A549 (cell line): ENCODE measurements around the gene CEACAM4. TPM values are rescaled to one million over a fixed set of nuclear protein-coding genes. Genes with fewer than 3 reads are reported as not detected.

Experiments
- ATAC-seq, 2 experiments: fragments of 200-7000 bp in 1 of 2; fragments of >200 bp in 1 of 2; cut with Nextera tagmentation in 1 of 2; cut with Tn5 transposase in 1 of 2; 3 replicates each; pipeline versions ENCODE4 v1.8.0 to v1.9.1; 2018 to 2020; ENCODE audit warnings: mild to moderate bottlenecking in 1 of 2, moderate library complexity in 1 of 2
- CTCF ChIA-PET: fragments of 300-600 bp; sonication (Branson Sonifier 250); formaldehyde crosslinking; extraction: SDS; loops from one replicate; lab custom pipeline; 2021; ENCODE audit warnings: antibody characterized with exemption, inconsistent platforms; lab: Yijun Ruan, JAX
- POLR2A ChIA-PET: fragments of 350-600 bp; formaldehyde crosslinking; extraction: SDS; loops from one replicate; lab custom pipeline; 2021; ENCODE audit warnings: antibody characterized with exemption, inconsistent platforms; lab: Yijun Ruan, JAX
- DNase-seq, 2 experiments: peaks; one replicate each; pipeline versions ENCODE4 v3.0.0 to v3.0.0-alpha.2; 2011 to 2016; ENCODE audit warnings: low read depth in 1 of 2, low spot score in 1 of 2
- FAIRE-seq: peaks from 2 replicates; lab custom pipeline; 2011; peaks lifted over from hg19 to GRCh38; lab: Jason Lieb, UNC
- H3K27ac ChIP-seq, 2 experiments: fragments of >200 bp; sonication (Bioruptor Twin); formaldehyde crosslinking; 3 replicates each; pipeline ENCODE4 v1.5.1; 2016 to 2017
- H3K4me1 ChIP-seq: fragments of >200 bp; sonication (Bioruptor Twin); formaldehyde crosslinking; 3 replicates; pipeline ENCODE4 v1.6.1; 2016
- H3K4me2 ChIP-seq: fragments of >200 bp; sonication (Bioruptor Twin); formaldehyde crosslinking; 3 replicates; pipeline ENCODE4 v1.6.1; 2016
- H3K4me3 ChIP-seq: fragments of >200 bp; sonication (Bioruptor Twin); formaldehyde crosslinking; 3 replicates; pipeline ENCODE4 v1.5.1; 2016
- H3K9me3 ChIP-seq: fragments of >200 bp; sonication (Bioruptor Twin); formaldehyde crosslinking; 3 replicates; pipeline ENCODE4 v1.6.1; 2016
- BHLHE40 ChIP-seq: IDR thresholded peaks from 2 replicates; pipeline ENCODE4 v1.6.1; 2012; ENCODE audit warnings: low read depth, low read length, inconsistent platforms
- CBX2 ChIP-seq: fragments of 200-600 bp; sonication (generic); IDR thresholded peaks from 2 replicates; pipeline ENCODE4 v1.6.1; 2016; ENCODE audit warnings: low read depth, mild to moderate bottlenecking, borderline replicate concordance
- CBX8 ChIP-seq: fragments of 200-600 bp; sonication (generic); IDR thresholded peaks from 2 replicates; pipeline ENCODE4 v1.6.1; 2016
- CEBPB ChIP-seq, 2 experiments: fragments of >200 bp in 1 of 2; sonication (Bioruptor Twin) in 1 of 2; formaldehyde crosslinking in 1 of 2; IDR thresholded peaks; 2 replicates each; pipeline ENCODE4 v1.6.1; 2012 to 2016
- CHD2 ChIP-seq: fragments of 150-350 bp; IDR thresholded peaks from 2 replicates; pipeline ENCODE4 v1.6.1; 2014; ENCODE audit warnings: low read length; ENCODE audit not compliant: partially characterized antibody
- CHD4 ChIP-seq: fragments of 200-600 bp; sonication (generic); IDR thresholded peaks from 2 replicates; pipeline ENCODE4 v1.6.1; 2016; ENCODE audit warnings: antibody characterized with exemption, mild to moderate bottlenecking, borderline replicate concordance
- EHMT2 ChIP-seq: fragments of 200-600 bp; sonication (generic); IDR thresholded peaks from 2 replicates; pipeline ENCODE4 v1.6.1; 2016; ENCODE audit warnings: antibody characterized with exemption, low read depth, mild to moderate bottlenecking, moderate library complexity
- EP300 ChIP-seq, 2 experiments: fragments of >200 bp; sonication (Bioruptor Twin); formaldehyde crosslinking; IDR thresholded peaks; 2 replicates in 1 of 2; 3 replicates in 1 of 2; pipeline ENCODE4 v1.6.1; 2016 to 2017
- FOSL2 ChIP-seq, 2 experiments: fragments of 450-650 bp in 1 of 2; fragments of >200 bp in 1 of 2; sonication (Bioruptor Twin) in 1 of 2; formaldehyde crosslinking; IDR thresholded peaks; 2 replicates each; pipeline versions ENCODE4 v1.5.0 to v1.6.1; 2016 to 2020; ENCODE audit warnings: mild to moderate bottlenecking in 1 of 2, moderate library complexity in 1 of 2
- FOXS1 ChIP-seq: fragments of 250-450 bp; sonication (Bioruptor Pico); IDR thresholded peaks from 2 replicates; pipeline ENCODE4 v1.5.0; 2020; ENCODE audit warnings: mild to moderate bottlenecking, moderate library complexity
- GATA3 ChIP-seq: IDR thresholded peaks from 2 replicates; pipeline ENCODE4 v1.6.1; 2012; ENCODE audit warnings: borderline replicate concordance
- HDAC2 ChIP-seq: fragments of 200-600 bp; sonication (generic); IDR thresholded peaks from 2 replicates; pipeline ENCODE4 v1.6.1; 2016
- HOXB5 ChIP-seq: fragments of 250-450 bp; sonication (Bioruptor Pico); IDR thresholded peaks from 2 replicates; pipeline ENCODE4 v1.5.0; 2020; ENCODE audit warnings: mild to moderate bottlenecking, moderate library complexity
- KDM1A ChIP-seq: fragments of 200-600 bp; sonication (generic); IDR thresholded peaks from 2 replicates; pipeline ENCODE4 v1.6.1; 2016; ENCODE audit warnings: low read depth, mild to moderate bottlenecking
- KDM5A ChIP-seq: fragments of 200-600 bp; sonication (generic); IDR thresholded peaks from 2 replicates; pipeline ENCODE4 v1.6.1; 2016; ENCODE audit warnings: antibody characterized with exemption, mild to moderate bottlenecking
- MAZ ChIP-seq: fragments of 150-350 bp; IDR thresholded peaks from 2 replicates; pipeline ENCODE4 v1.6.1; 2014; ENCODE audit warnings: antibody characterized with exemption, low read depth, low read length, borderline replicate concordance
- NR3C1 ChIP-seq: fragments of >200 bp; sonication (Bioruptor Twin); formaldehyde crosslinking; IDR thresholded peaks from 3 replicates; pipeline ENCODE4 v1.6.1; 2017
- RAD21 ChIP-seq, 2 experiments: fragments of >200 bp in 1 of 2; sonication (Bioruptor Twin) in 1 of 2; formaldehyde crosslinking in 1 of 2; IDR thresholded peaks in 1 of 2; conservative IDR thresholded peaks in 1 of 2; 2 replicates in 1 of 2; 3 replicates in 1 of 2; pipeline ENCODE4 v1.6.1; 2012 to 2018; ENCODE audit warnings: inconsistent platforms in 1 of 2
- RFX5 ChIP-seq: fragments of 450-650 bp; IDR thresholded peaks from 2 replicates; pipeline ENCODE4 v1.7.1; 2014; ENCODE audit warnings: antibody characterized with exemption, mild to moderate bottlenecking, moderate library complexity
- RNF2 ChIP-seq: fragments of 200-600 bp; sonication (generic); IDR thresholded peaks from 2 replicates; pipeline ENCODE4 v1.6.1; 2016; ENCODE audit warnings: low read depth, mild to moderate bottlenecking, antibody characterized with exemption, moderate library complexity, borderline replicate concordance
- SMC3 ChIP-seq: fragments of >200 bp; sonication (Bioruptor Twin); formaldehyde crosslinking; IDR thresholded peaks from 3 replicates; pipeline ENCODE4 v1.6.1; 2018; ENCODE audit warnings: inconsistent platforms
- TP53 ChIP-seq: fragments of 250-450 bp; sonication (Bioruptor Pico); IDR thresholded peaks from 2 replicates; pipeline ENCODE4 v1.5.0; 2021; ENCODE audit warnings: mild to moderate bottlenecking, moderate library complexity
- ZFP36 ChIP-seq: fragments of 450-650 bp; IDR thresholded peaks from 2 replicates; pipeline ENCODE4 v1.6.1; 2014; ENCODE audit warnings: borderline replicate concordance; ENCODE audit not compliant: partially characterized antibody
- WGBS: methylation state at CpG from one replicate; pipeline ENCODE4 v1.1.6; 2017; ENCODE audit errors: missing lambda C conversion rate; 5-methylcytosine and 5-hydroxymethylcytosine counted together
- polyA plus RNA-seq, 4 experiments: library from polyadenylated mRNA; depleted of rRNA in 3 of 4; stranded (reverse); fragments of >200 nt; fragmentation: RNase III in 1 of 4; extraction: RNeasy Plus Mini Kit Qiagen cat#74134 plus additional on column Dnase treatment in 1 of 4; gene quantifications; 2 replicates in 3 of 4; 3 replicates in 1 of 4; pipeline ENCODE4 v1.2.3, GENCODE V29; 2011 to 2017
- TF ChIP-seq, protein P1 (sequence below): fragments of >200 bp; sonication (Bioruptor Twin); formaldehyde crosslinking; IDR thresholded peaks from 3 replicates; pipeline ENCODE4 v1.6.1; 2016
- TF ChIP-seq, protein P2 (sequence below): IDR thresholded peaks from 2 replicates; pipeline ENCODE4 v1.6.1; 2012; ENCODE audit warnings: low read depth, borderline replicate concordance
- TF ChIP-seq, protein P3 (sequence below): IDR thresholded peaks from 2 replicates; pipeline ENCODE4 v1.6.1; 2012
- TF ChIP-seq, protein P4 (sequence below): fragments of >200 bp; sonication (Bioruptor Twin); formaldehyde crosslinking; IDR thresholded peaks from 2 replicates; pipeline ENCODE4 v1.6.1; 2016
- TF ChIP-seq, protein P5 (sequence below): fragments of >200 bp; sonication (Bioruptor Twin); formaldehyde crosslinking; IDR thresholded peaks from 3 replicates; pipeline ENCODE4 v1.5.1; 2016

CEACAM4 gene
- polyA plus RNA-seq, 2 of the 4 experiments (the other 2 are of a cell fraction) = not detected

DNA sequence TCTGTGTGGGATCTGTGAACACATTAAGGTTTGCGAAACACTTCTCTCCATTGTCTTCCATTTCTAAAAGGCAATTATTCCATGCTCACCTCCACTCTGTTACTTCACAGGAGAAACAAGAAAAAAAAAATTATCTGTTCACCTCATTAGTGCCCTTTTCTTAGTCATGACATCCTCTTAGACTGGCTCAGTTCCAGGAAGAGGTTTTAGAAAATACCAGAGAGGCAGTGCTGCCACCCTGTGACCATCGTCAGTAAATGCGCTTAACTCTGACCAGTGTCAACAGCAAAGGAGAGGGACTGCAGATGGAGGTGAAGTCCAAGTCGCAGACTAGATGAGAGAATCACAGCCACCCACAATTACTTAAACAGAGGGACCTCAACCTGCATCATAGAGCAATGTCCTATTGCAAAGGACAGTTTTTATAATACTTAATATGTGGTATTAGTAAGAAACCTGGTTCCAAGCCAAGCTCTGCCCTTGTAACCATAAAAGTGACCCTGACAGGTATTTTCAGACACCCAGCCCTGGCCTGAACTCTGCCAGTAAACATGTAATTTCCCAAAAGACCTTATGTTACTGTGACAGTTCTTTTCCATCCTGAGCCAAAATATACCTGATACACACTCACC lies 31.5 kb downstream of the CEACAM4 start:
- DNase-seq = peak; percentile 88 to 92
- H3K9me3 ChIP-seq = 0 out of 3 replicates have a peak, but pooled peaks cover 3% of the 10 kb centered on the region
- WGBS = 24% methylated on average over 4 of the region's 4 CpGs
- TF ChIP-seq, protein P1, sequence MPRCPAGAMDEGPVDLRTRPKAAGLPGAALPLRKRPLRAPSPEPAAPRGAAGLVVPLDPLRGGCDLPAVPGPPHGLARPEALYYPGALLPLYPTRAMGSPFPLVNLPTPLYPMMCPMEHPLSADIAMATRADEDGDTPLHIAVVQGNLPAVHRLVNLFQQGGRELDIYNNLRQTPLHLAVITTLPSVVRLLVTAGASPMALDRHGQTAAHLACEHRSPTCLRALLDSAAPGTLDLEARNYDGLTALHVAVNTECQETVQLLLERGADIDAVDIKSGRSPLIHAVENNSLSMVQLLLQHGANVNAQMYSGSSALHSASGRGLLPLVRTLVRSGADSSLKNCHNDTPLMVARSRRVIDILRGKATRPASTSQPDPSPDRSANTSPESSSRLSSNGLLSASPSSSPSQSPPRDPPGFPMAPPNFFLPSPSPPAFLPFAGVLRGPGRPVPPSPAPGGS = peak; percentile 18; the same call in 1 of the 3 replicates
- no peak for TF ChIP-seq HDAC2
- TF ChIP-seq FOSL2 (IDR thresholded peaks at IDR 0.05) = no peak
- TF ChIP-seq FOSL2 (CRISPR knock-in tag; IDR thresholded peaks at IDR 0.05) = no peak
- TF ChIP-seq SMC3 = peak; percentile 40; the same call in 2 of the 3 replicates
- TF ChIP-seq, protein P2, sequence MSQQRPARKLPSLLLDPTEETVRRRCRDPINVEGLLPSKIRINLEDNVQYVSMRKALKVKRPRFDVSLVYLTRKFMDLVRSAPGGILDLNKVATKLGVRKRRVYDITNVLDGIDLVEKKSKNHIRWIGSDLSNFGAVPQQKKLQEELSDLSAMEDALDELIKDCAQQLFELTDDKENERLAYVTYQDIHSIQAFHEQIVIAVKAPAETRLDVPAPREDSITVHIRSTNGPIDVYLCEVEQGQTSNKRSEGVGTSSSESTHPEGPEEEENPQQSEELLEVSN = no peak
- TF ChIP-seq CEBPB (IDR thresholded peaks at IDR 0.05) = peak; percentile 22 to 43; a peak in 2 of 4 replicates
- no peak for TF ChIP-seq MAZ
- no peak for TF ChIP-seq CHD4
- TF ChIP-seq, protein P3, sequence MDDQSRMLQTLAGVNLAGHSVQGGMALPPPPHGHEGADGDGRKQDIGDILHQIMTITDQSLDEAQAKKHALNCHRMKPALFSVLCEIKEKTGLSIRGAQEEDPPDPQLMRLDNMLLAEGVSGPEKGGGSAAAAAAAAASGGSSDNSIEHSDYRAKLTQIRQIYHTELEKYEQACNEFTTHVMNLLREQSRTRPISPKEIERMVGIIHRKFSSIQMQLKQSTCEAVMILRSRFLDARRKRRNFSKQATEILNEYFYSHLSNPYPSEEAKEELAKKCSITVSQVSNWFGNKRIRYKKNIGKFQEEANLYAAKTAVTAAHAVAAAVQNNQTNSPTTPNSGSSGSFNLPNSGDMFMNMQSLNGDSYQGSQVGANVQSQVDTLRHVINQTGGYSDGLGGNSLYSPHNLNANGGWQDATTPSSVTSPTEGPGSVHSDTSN = no peak
- no peak for TF ChIP-seq RFX5
- TF ChIP-seq BHLHE40 = no peak
- no peak for TF ChIP-seq GATA3
- no peak for TF ChIP-seq KDM1A
- TF ChIP-seq KDM5A = no peak
- no peak for TF ChIP-seq NR3C1
- no peak for TF ChIP-seq ZFP36
- TF ChIP-seq HOXB5 (CRISPR knock-in tag) = no peak
- TF ChIP-seq RNF2 = no peak
- TF ChIP-seq EHMT2 = no peak
- TF ChIP-seq RAD21 (conservative IDR thresholded peaks at IDR 0.05 in 1 of 2, IDR thresholded peaks at IDR 0.05 in 1 of 2) = peak; percentile 57 to 77
- no peak for TF ChIP-seq TP53
- no peak for TF ChIP-seq FOXS1 (CRISPR knock-in tag)
- TF ChIP-seq, protein P4, sequence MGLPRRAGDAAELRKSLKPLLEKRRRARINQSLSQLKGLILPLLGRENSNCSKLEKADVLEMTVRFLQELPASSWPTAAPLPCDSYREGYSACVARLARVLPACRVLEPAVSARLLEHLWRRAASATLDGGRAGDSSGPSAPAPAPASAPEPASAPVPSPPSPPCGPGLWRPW = no peak
- no peak for TF ChIP-seq CBX2
- no peak for TF ChIP-seq CHD2
- TF ChIP-seq CBX8 = no peak
- TF ChIP-seq, protein P5, sequence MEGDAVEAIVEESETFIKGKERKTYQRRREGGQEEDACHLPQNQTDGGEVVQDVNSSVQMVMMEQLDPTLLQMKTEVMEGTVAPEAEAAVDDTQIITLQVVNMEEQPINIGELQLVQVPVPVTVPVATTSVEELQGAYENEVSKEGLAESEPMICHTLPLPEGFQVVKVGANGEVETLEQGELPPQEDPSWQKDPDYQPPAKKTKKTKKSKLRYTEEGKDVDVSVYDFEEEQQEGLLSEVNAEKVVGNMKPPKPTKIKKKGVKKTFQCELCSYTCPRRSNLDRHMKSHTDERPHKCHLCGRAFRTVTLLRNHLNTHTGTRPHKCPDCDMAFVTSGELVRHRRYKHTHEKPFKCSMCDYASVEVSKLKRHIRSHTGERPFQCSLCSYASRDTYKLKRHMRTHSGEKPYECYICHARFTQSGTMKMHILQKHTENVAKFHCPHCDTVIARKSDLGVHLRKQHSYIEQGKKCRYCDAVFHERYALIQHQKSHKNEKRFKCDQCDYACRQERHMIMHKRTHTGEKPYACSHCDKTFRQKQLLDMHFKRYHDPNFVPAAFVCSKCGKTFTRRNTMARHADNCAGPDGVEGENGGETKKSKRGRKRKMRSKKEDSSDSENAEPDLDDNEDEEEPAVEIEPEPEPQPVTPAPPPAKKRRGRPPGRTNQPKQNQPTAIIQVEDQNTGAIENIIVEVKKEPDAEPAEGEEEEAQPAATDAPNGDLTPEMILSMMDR = peak; percentile 89
- no peak for TF ChIP-seq EP300 (IDR thresholded peaks at IDR 0.05)
- TF ChIP-seq, all 56 proteins: peak for 5
- ATAC-seq = peak; percentile 71 to 91
- H3K4me2 ChIP-seq = no peak overlapping the region
- FAIRE-seq = peak; percentile 100
- ChIA-PET CTCF (interaction anchor here (0.6 to 46.4 kb wide), 27 partner anchors 12 to 935 kb away, joined by 3 to 1153 read pairs (median 4); partner anchors contain the start of genes CEACAM21 and ERICH4), POLR2A (no interaction called here)
- no peaks in the 10 kb centered on the region for H3K4me1 ChIP-seq
- H3K4me3 ChIP-seq = no peak overlapping the region
- no peak overlapping the region for H3K27ac ChIP-seq
